GM03348 (cell line): ENCODE measurements around the gene MT1H.
"Not testable (repeated sequence)": the region's sequence is repeated elsewhere in the genome, so short reads cannot be mapped to it uniquely, and the experiment has no call there.

Source experiments
- DNase-seq: peaks from one replicate; pipeline ENCODE4 v3.0.0; 2012; ENCODE audit warnings: low spot score

The MT1H gene

GRCh38 chr16:56684926-56685590 is 15.4 kb downstream of the MT1H start:
- no peak for DNase-seq

GRCh38 chr16:56686758-56687157 is 17.1 kb downstream of the MT1H start:
- DNase-seq: no peak

- DNase-seq: no peak
Observed at GRCh38 chr16:56688762-56689161, 19.1 kb downstream of the MT1H start.

- DNase-seq: no peak
Observed at GRCh38 chr16:56689171-56689570, 19.6 kb downstream of the MT1H start.

- DNase-seq: no peak
Observed at GRCh38 chr16:56690420-56691122, 21.0 kb downstream of the MT1H start.

- DNase-seq: peak; percentile 24
Observed at GRCh38 chr16:56691885-56692284, 22.3 kb downstream of the MT1H start.

DNA sequence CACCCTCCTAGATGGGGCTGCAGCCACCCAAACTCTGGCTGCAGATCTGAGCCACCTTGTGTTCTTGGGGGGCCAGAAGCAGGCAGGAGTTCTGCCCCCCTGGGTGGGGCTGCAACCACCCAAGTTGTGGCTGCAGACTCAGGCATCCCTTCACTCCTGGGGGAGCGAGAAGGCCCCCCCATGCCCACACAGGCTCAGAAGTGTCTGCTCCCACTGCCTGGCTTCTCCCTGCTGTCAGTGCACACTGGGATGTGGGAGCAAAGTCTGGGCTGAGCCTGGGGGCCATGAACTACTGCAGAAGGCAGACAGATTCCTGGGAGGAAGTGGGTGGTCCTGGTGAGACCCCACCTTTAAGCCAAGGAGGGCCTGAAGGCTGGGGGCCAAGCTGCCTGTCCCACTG is 25.6 kb downstream of the MT1H start:
- DNase-seq: no peak

GRCh38 chr16:56697456-56698155 is 28.0 kb downstream of the MT1H start:
- DNase-seq: no peak

DNA sequence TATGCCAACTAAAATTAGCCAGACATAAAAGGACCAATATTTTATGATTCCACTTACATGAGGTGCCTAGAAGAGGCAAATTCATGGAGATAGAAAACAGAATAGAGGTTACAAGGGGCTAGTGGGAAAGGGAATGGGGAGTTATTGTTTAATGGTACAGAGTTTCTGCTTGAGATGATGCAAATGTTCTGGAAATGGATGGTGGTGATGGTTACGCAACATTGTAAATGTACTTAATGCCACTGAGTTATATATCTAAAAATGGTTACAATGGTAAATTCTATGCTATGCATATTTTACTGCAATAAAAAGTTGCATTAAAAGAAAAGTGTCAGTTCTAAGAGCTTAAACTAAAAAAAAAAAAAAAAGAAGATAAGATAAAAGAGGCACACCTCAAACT is 30.6 kb downstream of the MT1H start:
- no peak for DNase-seq

DNA sequence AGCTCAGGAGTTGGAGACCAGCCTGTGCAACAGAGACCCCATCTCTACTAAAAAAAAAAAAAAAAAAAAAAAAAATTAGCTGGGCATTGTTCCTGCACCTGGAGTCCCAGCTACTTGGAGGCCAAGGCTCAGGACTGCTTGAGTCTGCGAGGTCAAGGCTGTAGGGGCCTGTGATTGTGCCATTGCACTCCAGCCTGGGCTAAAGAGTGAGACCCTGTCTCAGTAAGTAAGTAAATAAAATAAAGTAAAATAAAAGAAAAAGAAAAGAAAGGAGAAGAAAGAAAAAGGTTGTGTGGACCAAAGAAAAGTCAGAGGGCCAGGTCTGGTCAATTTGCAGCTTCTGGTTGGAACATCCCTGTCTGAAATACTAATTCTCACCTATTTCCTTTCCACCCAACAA is 31.0 kb downstream of the MT1H start:
- DNase-seq: no peak

DNA sequence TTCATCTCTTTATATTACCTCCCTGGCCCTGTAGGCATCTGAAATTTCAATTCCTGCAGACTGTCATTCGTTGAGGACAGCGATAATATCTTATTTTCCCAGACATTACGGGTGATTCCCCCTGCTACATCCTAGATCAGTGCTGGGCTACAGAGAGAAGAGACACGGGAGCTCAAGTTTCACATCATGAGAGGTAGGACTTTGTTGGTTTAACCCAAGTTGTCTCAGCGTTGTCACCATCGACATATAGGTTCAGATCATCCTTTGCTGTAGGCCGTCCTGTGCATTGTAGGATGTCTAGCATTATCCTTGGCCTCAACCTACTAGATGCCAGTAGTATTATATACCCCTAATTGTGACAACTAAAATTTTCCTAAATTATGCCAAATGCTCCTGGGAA is 31.9 kb downstream of the MT1H start:
- no peak for DNase-seq

DNA sequence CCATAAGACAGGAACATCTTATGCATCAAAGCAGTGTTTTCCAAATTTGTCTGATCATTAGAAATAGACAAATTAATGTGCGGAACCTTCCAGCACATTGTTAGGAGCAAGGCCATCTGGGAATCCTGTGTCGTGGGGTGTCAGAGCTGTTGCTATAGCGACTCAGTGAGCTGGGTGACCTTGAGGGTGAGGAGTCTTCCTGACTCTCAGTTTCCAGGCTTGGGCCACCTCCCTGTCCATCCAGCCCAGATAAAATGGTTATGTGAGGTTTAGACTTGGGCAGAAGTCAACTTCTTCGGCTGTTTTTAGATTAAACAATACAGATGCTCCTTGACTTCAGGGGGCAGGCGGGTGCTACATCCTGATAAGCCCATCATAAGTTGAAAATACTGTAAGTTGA is 33.2 kb downstream of the MT1H start:
- DNase-seq: no peak

DNA sequence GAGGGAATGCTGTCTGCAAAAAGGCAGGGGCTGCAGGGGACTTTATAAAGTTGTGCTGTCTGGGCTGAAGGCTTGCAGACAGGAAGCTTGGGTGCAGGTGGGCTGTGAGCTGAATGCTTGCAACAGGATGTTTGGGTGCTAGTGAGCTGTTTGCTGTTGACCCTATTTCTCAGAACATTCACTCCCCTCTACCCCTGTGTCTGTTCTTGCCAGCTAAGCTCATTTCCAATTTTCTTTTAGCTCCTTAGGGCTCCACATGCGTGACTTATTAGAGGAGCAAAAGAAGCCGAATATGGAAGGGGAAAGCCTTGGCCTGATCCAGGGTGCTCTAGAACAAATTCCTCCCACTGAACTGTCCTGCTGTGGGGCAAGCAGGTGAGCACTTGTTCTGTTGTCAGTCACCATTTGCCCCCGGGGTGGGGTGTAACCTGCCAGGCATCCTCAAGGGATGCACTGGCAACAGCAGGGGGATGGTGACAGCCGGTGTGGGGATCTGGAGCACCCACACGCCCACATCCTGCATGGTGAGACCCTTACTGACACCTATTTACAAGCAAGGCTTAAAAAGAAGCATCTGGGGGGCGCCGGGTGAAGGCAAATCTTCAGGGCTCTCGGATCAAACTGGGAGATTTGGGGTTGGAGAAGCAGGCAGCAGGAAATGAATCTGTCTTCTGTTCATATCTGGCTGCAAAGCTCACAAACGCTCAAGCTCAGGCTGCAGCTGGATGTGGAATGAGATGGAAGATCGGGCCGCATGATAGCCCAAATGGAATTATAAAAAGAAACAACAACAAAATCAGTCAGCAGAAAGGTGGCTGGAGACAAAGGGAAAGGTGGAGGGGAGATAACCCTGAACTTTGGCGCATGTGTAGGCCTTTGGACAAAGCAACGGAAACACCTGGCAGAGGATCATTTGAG is 39.2 kb downstream of the MT1H start:
- DNase-seq: no peak

DNA sequence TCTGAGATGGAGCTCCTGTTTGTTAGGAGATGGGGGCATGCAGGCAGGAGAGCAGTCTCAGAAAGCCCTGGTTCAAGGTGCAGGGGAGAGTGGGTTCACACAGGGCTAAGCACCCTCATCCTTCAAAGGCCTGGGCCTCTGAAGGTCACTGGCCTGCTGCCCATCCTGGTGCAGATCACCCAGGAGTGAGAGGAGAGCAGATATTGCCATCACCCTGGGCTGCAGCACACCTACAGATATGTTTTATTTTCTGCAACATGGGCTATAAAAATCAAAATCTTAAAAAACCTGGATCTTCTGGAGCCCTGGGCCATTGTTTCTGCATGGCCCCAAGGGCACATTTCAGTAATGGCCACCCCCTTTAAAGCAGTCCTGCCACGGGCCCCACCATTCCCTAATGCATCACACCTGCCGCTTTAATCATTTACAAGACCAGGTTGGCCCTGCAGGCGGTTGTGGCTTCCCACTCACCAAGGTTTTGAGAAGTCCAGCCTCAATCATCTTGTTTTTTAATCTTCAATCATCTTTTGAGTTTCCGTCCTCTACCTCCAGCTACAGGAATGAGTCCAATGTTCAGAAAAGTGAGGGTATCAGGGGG is 39.9 kb downstream of the MT1H start:
- no peak for DNase-seq

DNA sequence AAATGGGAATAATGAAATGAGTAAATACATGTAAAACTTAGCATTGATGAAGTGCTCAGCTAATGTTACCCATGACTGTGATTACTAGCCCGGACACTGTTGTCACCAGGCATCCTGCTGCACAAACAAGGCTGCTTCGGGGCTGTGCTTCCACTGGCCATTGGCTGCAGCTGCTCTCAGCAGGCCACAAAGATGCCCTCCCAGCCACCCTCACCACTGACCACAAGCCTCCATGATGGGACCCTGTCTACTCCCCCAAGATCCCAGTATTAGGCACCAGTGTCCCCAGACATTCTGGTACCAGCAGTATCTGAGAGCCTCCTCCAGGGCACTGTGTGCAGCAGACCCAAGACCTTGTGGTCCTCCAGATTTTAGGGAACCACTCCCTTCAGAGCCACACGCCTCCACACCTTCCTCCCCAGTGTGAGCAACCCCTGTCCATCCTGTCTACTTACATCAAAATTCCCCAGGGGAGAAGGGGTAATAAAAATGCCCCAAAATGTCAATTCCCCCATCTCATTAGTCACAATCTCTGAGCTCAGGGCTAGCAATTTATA is 40.6 kb downstream of the MT1H start:
- DNase-seq: no peak

- no peak for DNase-seq
Observed at GRCh38 chr16:56711862-56712261, 42.2 kb downstream of the MT1H start.

- DNase-seq: no peak
Observed at GRCh38 chr16:56713794-56714193, 44.2 kb downstream of the MT1H start.

DNA sequence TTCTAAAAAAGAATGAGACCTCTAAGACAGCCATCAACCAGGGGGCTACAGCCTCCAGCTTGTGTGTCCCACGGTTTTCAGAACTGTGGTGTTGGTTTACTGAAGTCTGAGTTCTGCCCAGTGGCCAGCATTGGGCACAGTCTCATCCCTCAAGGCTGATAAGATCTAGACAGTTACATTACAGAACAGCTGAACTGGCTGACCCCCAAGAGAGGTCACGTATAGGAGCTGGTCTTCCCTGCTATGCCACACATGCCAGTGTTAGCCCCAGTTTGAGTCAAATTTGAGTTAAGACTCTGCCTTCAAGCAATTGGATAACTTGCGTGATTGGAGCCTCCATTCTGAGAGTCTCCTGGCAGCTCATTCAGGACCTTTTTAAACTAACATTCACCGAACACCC is 45.5 kb downstream of the MT1H start:
- DNase-seq: no peak

DNA sequence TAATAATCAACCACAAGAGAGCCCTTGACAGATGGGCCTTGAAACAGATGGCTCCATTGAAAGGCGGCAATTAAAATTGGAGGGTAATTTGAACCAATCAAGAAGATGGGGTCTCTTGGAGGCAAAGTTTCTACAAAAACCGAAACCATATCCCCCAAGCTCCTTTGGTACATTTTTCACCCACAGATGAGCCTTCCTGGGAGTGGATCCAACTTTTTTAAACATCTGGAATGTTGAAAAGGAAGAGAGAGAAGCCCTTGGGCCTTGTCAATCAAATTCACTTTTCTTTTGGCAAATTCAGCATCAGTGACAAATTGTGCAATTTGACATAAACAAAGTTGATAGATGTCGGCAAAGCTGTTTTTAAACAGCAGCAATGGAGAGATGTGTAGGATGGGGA is 47.1 kb downstream of the MT1H start:
- DNase-seq: no peak

DNA sequence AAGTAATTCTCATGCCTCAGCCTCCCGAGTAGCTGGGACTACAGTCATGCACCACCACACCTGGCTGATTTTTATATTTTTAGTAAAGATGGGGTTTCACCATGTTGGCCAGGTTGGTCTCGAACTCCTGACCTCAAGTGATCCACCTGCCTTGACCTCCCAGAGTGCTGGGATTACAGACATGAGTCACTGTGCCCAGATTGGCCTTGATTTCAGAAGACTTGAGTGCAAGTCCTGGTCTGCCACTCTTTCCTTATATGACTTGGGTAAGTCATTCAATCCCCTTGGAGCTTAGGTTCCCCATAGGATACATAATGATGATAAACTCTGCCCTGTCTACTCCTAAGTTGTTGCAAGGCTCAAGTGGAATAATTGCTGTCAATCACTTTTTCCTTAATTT is 47.9 kb downstream of the MT1H start:
- DNase-seq: not testable (repeated sequence)
